Liver (tissue), 3 donors: Measurements from ENCODE around the gene C11orf58.

ENCODE experiments used
- TF ChIP-seq, protein P1 (sequence below): fragments of 150-350 bp; IDR thresholded peaks from 2 replicates; pipeline ENCODE4 v1.5.1; 2017; ENCODE audit warnings: improper control_type of control experiment, low read depth, low read length; ENCODE audit not compliant: missing input control
- TF ChIP-seq, protein P2 (sequence below): IDR thresholded peaks from 2 replicates; pipeline ENCODE4 v1.6.1; 2016; ENCODE audit warnings: antibody characterized with exemption
- TF ChIP-seq, protein P3 (sequence below): IDR thresholded peaks from 2 replicates; pipeline ENCODE4 v1.6.1; 2016; ENCODE audit warnings: antibody characterized with exemption
- donor health status: healthy.
- donor health status: healthy.

DNA sequence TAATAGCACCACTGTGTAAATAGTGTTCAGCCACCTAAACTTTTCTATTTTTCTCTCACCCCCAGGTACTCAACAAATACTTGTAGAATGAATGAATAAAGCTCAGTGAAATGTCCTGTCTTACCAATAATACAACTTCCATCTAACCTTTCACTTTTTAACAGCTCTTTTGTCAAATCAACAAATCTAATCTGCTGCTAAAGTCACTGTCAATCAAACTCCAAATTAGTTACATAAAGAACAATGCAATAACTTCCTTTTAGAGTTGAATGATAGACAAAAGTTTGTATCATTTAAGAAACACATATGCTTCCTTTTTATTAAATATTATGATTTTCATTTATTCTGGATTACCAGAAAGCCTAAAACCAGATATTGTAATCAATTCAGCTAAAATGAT, 34.7 kb upstream of the C11orf58 start:
- TF ChIP-seq, protein P1, sequence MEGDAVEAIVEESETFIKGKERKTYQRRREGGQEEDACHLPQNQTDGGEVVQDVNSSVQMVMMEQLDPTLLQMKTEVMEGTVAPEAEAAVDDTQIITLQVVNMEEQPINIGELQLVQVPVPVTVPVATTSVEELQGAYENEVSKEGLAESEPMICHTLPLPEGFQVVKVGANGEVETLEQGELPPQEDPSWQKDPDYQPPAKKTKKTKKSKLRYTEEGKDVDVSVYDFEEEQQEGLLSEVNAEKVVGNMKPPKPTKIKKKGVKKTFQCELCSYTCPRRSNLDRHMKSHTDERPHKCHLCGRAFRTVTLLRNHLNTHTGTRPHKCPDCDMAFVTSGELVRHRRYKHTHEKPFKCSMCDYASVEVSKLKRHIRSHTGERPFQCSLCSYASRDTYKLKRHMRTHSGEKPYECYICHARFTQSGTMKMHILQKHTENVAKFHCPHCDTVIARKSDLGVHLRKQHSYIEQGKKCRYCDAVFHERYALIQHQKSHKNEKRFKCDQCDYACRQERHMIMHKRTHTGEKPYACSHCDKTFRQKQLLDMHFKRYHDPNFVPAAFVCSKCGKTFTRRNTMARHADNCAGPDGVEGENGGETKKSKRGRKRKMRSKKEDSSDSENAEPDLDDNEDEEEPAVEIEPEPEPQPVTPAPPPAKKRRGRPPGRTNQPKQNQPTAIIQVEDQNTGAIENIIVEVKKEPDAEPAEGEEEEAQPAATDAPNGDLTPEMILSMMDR = no peak
- TF ChIP-seq, protein P2, sequence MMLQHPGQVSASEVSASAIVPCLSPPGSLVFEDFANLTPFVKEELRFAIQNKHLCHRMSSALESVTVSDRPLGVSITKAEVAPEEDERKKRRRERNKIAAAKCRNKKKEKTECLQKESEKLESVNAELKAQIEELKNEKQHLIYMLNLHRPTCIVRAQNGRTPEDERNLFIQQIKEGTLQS = no peak
- TF ChIP-seq, protein P3, sequence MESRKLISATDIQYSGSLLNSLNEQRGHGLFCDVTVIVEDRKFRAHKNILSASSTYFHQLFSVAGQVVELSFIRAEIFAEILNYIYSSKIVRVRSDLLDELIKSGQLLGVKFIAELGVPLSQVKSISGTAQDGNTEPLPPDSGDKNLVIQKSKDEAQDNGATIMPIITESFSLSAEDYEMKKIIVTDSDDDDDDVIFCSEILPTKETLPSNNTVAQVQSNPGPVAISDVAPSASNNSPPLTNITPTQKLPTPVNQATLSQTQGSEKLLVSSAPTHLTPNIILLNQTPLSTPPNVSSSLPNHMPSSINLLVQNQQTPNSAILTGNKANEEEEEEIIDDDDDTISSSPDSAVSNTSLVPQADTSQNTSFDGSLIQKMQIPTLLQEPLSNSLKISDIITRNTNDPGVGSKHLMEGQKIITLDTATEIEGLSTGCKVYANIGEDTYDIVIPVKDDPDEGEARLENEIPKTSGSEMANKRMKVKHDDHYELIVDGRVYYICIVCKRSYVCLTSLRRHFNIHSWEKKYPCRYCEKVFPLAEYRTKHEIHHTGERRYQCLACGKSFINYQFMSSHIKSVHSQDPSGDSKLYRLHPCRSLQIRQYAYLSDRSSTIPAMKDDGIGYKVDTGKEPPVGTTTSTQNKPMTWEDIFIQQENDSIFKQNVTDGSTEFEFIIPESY = no peak
